Stimulated activated effector memory CD8-positive, alpha-beta T cell treated with anti-CD3 and anti-CD28 coated beads, Interleukin-12 subunit alpha, Interleukin-12 subunit beta, amount 100 ng/mL, for 72 hours (primary cell): ENCODE data around the gene PTPRA.
A peak's percentile ranks its signal among the peaks of the same experiment; 100 is the strongest.
"Not testable (repeated sequence)": the region's sequence is repeated elsewhere in the genome, so short reads cannot be mapped to it uniquely, and the experiment has no call there.

Experiments used
- ATAC-seq: fragments of 150-1000 bp; cut with Tn5 transposase; 2 replicates; pipeline ENCODE4 v1.10.0; 2021
- DNase-seq, 2 donors: peaks; one replicate each; pipeline ENCODE4 v3.0.0; 2021 to 2022; ENCODE audit warnings: low spot score in 2 of 2
- H3K27ac Mint-ChIP-seq: one replicate; pipeline ENCODE4 v1.8.0; 2022; ENCODE audit warnings: mild to moderate bottlenecking, mixed read lengths
- H3K36me3 Mint-ChIP-seq: one replicate; pipeline ENCODE4 v1.8.0; 2022; ENCODE audit warnings: mild to moderate bottlenecking, mixed read lengths
- H3K4me1 Mint-ChIP-seq: one replicate; pipeline ENCODE4 v1.8.0; 2022; ENCODE audit warnings: mixed read lengths
- H3K4me3 Mint-ChIP-seq: one replicate; pipeline ENCODE4 v1.8.0; 2022; ENCODE audit warnings: mild to moderate bottlenecking, mixed read lengths
- H3K9me3 Mint-ChIP-seq: one replicate; pipeline ENCODE4 v1.8.0; 2022; ENCODE audit warnings: mixed read lengths

The PTPRA gene

DNA sequence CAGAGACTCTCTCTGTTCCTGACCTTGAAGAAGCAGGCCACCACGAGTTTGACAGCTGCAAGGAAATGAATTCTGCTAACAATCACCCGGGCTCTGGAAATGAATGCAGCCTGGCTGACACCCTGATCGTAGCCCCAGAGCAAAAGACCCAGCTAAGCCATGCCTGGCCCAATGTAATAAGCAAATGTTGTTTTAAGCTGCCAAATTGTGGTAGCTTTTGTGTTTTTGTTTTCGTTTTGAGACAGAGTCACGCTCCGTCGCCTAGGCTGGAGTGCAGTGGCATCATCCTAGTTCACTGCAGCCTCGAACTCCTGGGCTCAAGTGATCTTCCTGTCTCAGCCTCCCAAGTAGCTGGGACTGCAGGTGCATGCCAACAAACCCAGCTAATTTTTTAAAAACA lies 194.8 kb downstream of the PTPRA start:
- Mint-ChIP-seq H3K36me3 (no peaks in the 10 kb centered on the region), H3K4me1 (peaks cover 14% of the 10 kb centered on the region), H3K4me3 (no peak overlapping the region), H3K27ac (no peak overlapping the region), H3K9me3 (no peaks in the 10 kb centered on the region)
- DNase-seq: no peak
- ATAC-seq: no peak

- DNase-seq: no peak
- Mint-ChIP-seq H3K27ac (no peak overlapping the region), H3K4me1 (peaks cover 14% of the 10 kb centered on the region), H3K9me3 (no peaks in the 10 kb centered on the region), H3K36me3 (no peaks in the 10 kb centered on the region), H3K4me3 (no peak overlapping the region)
- peak; percentile 40 for ATAC-seq
Observed at GRCh38 chr20:3068986-3069900, 196.0 kb downstream of the PTPRA start.

DNA sequence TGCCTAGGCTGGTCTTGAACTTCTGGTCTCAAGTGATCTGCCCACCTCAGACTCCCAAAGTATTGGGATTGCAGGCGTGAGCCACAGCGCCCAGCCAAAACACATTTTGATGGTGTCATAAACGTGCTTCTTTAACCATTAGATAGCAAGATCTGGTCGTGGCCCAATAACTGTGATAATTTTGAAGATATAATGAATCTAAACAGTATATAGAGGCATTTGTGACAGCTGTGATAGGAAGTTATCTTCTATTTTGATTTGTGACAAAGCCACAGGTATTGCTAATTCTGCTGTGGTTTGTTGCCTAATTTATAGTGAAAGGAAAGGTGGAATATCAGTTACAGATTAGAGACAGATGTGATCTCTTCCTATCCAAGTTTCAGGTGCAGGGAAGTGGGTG lies 197.4 kb downstream of the PTPRA start:
- peaks cover 14% of the 10 kb centered on the region for H3K4me1 Mint-ChIP-seq
- ATAC-seq (no peak), DNase-seq (no peak)
- H3K9me3 Mint-ChIP-seq: no peaks in the 10 kb centered on the region
- no peaks in the 10 kb centered on the region for H3K36me3 Mint-ChIP-seq
- peak overlapping the region; percentile 26 for H3K27ac Mint-ChIP-seq
- peak overlapping the region; percentile 70 for H3K4me3 Mint-ChIP-seq

- peak overlapping the region; percentile 26 for H3K27ac Mint-ChIP-seq
Observed at GRCh38 chr20:3071266-3071609, 198.0 kb downstream of the PTPRA start.

DNA sequence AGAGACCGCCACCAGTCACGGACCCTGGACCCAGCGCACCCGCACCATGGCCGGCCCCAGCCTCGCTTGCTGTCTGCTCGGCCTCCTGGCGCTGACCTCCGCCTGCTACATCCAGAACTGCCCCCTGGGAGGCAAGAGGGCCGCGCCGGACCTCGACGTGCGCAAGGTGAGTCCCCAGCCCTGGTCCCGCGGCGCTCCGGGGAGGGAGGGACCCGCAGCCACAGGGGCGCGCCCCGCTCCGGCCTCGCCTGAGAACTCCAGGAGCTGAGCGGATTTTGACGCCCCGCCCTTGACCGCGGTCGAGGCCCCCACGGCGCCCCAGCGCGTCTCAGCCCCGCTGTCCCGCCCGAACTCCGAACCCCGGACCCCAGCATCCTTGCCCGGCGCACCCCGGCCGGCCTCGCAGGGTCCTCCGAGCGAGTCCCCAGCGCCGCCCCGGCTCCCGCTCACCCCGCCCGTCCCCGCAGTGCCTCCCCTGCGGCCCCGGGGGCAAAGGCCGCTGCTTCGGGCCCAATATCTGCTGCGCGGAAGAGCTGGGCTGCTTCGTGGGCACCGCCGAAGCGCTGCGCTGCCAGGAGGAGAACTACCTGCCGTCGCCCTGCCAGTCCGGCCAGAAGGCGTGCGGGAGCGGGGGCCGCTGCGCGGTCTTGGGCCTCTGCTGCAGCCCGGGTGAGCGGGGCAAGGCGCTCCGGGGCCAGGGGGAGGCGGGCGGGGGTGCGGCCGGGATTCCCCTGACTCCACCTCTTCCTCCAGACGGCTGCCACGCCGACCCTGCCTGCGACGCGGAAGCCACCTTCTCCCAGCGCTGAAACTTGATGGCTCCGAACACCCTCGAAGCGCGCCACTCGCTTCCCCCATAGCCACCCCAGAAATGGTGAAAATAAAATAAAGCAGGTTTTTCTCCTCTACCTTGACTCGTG lies 198.6 kb downstream of the PTPRA start, which contains the start of gene OXT:
TSS of gene OXT (plus strand) at position 11 of the 920 bp plus-strand sequence. CDS start at position 47, 36 bp downstream.
- Mint-ChIP-seq H3K4me1 (peaks cover 14% of the 10 kb centered on the region), H3K9me3 (no peaks in the 10 kb centered on the region), H3K27ac (peak within 1 kb of the TSS; percentile 78), H3K36me3 (no peaks in the 10 kb centered on the region), H3K4me3 (peak within 1 kb of the TSS; percentile 70)
- ATAC-seq (peak; percentile 85), DNase-seq (peak; percentile 34 to 63)

More at GRCh38 chr20:3071266-3071609, 198.0 kb downstream of the PTPRA start:
- H3K4me3 Mint-ChIP-seq: peak overlapping the region; percentile 70
- no peaks in the 10 kb centered on the region for H3K9me3 Mint-ChIP-seq
- no peak for ATAC-seq
- DNase-seq: no peak
- no peaks in the 10 kb centered on the region for H3K36me3 Mint-ChIP-seq
- peaks cover 14% of the 10 kb centered on the region for H3K4me1 Mint-ChIP-seq

GRCh38 chr20:3072530-3073250 lies 199.4 kb downstream of the PTPRA start:
- Mint-ChIP-seq H3K4me1 (peaks cover 14% of the 10 kb centered on the region), H3K27ac (peak overlapping the region; percentile 78), H3K36me3 (no peaks in the 10 kb centered on the region), H3K4me3 (peak overlapping the region; percentile 70), H3K9me3 (no peaks in the 10 kb centered on the region)
- no peak for ATAC-seq
- DNase-seq: no peak

- ATAC-seq, H3K27ac Mint-ChIP-seq, DNase-seq, H3K9me3 Mint-ChIP-seq, H3K36me3 Mint-ChIP-seq: not testable (repeated sequence)
- Mint-ChIP-seq H3K4me1 (peaks cover 14% of the 10 kb centered on the region), H3K4me3 (peak overlapping the region; percentile 70)
Observed at GRCh38 chr20:3073251-3073643, 200.0 kb downstream of the PTPRA start.

DNA sequence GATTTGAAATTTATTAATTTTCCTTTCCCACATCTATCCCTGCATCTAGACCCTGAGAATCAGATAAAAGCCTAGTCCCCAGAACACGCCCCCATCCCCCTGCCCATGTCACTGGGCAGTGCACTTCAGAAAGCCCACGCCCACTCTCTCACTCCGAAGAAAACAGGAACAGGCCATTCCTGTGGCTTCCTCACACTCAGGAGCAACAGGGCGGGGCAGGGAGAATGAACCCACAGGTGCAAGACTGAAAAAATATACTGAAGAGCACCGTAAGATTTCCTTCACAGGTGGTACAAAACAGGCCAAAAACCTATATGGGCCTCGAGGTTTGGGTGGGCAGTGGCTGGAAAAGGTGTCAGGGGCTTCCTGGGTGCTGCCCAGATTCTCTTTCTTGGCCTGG lies 201.5 kb downstream of the PTPRA start:
- no peak overlapping the region for H3K27ac Mint-ChIP-seq
- H3K36me3 Mint-ChIP-seq: no peaks in the 10 kb centered on the region
- DNase-seq: no peak
- H3K4me1 Mint-ChIP-seq: peaks cover 14% of the 10 kb centered on the region
- ATAC-seq: no peak
- no peak overlapping the region for H3K4me3 Mint-ChIP-seq
- H3K9me3 Mint-ChIP-seq: no peaks in the 10 kb centered on the region

- not testable (repeated sequence) for H3K9me3 Mint-ChIP-seq, DNase-seq, H3K27ac Mint-ChIP-seq, H3K36me3 Mint-ChIP-seq, ATAC-seq, H3K4me3 Mint-ChIP-seq
- H3K4me1 Mint-ChIP-seq: peaks cover 14% of the 10 kb centered on the region
Observed at GRCh38 chr20:3075315-3075714, 202.0 kb downstream of the PTPRA start.

GRCh38 chr20:3077618-3078134 lies 204.4 kb downstream of the PTPRA start:
- no peak for DNase-seq
- no peaks in the 10 kb centered on the region for H3K9me3 Mint-ChIP-seq
- no peaks in the 10 kb centered on the region for H3K36me3 Mint-ChIP-seq
- H3K27ac Mint-ChIP-seq: no peak overlapping the region
- no peaks in the 10 kb centered on the region for H3K4me1 Mint-ChIP-seq
- peak; percentile 61 for ATAC-seq
- H3K4me3 Mint-ChIP-seq: no peak overlapping the region

DNA sequence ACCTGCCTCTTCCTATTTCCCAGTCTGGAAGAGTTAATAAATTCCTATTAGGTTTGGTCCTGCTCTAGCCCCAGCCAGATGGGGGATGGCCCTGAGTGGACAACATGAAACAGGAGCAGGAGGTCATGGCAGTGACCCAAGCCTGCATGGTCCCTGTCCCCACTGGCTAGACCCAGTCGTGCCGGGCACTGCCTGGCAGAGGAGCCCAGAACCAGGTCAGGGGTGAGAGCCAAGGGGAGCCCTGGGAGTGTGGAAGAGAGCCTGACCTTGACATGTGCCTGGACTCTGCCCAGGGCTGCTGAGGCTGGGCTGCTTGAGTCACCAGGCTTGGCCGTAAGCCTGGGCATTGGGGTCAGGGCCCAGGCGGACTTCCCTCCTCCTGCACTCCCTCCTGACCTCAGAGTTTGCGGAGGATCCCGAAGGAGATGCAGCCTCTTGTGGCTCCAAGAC lies 207.7 kb downstream of the PTPRA start:
- H3K4me1 Mint-ChIP-seq: peaks cover 11% of the 10 kb centered on the region
- no peak overlapping the region for H3K4me3 Mint-ChIP-seq
- H3K9me3 Mint-ChIP-seq: no peaks in the 10 kb centered on the region
- H3K27ac Mint-ChIP-seq: no peak overlapping the region
- H3K36me3 Mint-ChIP-seq: no peaks in the 10 kb centered on the region
- DNase-seq: no peak
- no peak for ATAC-seq

DNA sequence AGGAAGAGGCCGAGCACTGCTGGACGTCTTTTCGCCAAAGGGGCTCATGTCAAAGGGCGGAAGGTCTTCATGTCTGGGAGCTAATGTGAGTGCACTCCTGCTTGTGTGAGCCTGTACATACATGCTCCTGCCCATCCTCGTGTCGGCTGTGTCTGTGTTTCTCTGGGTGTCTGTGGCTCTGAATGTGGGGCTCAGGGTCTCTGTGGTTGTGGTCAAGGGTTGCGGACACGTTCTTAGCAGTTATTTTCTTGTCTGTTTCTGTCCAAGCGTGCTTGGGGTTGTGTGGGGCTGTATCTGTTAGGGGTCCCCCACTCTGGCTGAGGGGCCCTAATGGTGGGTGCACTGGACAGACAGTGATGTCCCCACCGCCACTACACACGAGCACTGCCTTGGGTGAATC lies 208.4 kb downstream of the PTPRA start:
- Mint-ChIP-seq H3K4me1 (peaks cover 11% of the 10 kb centered on the region), H3K4me3 (peak overlapping the region; percentile 20), H3K27ac (no peak overlapping the region), H3K36me3 (no peaks in the 10 kb centered on the region), H3K9me3 (no peaks in the 10 kb centered on the region)
- no peak for DNase-seq
- no peak for ATAC-seq

- DNase-seq (no peak), ATAC-seq (peak; percentile 41)
- Mint-ChIP-seq H3K4me1 (peaks cover 11% of the 10 kb centered on the region), H3K36me3 (no peaks in the 10 kb centered on the region), H3K4me3 (peak overlapping the region; percentile 20), H3K9me3 (no peaks in the 10 kb centered on the region), H3K27ac (no peak overlapping the region)
Observed at GRCh38 chr20:3082306-3082951, 209.1 kb downstream of the PTPRA start.
